GM21737 (cell line): ENCODE data around the gene CFAP65.
A peak's percentile ranks its signal among the peaks of the same experiment; 100 is the strongest.

Experiments used
- ATAC-seq: cut with Tn5 transposase; IDR thresholded peaks from one replicate; pipeline ENCODE4 v1.9.1; 2021; ENCODE audit warnings: mild to moderate bottlenecking, moderate library complexity; ENCODE audit not compliant: unreplicated experiment

The CFAP65 gene

DNA sequence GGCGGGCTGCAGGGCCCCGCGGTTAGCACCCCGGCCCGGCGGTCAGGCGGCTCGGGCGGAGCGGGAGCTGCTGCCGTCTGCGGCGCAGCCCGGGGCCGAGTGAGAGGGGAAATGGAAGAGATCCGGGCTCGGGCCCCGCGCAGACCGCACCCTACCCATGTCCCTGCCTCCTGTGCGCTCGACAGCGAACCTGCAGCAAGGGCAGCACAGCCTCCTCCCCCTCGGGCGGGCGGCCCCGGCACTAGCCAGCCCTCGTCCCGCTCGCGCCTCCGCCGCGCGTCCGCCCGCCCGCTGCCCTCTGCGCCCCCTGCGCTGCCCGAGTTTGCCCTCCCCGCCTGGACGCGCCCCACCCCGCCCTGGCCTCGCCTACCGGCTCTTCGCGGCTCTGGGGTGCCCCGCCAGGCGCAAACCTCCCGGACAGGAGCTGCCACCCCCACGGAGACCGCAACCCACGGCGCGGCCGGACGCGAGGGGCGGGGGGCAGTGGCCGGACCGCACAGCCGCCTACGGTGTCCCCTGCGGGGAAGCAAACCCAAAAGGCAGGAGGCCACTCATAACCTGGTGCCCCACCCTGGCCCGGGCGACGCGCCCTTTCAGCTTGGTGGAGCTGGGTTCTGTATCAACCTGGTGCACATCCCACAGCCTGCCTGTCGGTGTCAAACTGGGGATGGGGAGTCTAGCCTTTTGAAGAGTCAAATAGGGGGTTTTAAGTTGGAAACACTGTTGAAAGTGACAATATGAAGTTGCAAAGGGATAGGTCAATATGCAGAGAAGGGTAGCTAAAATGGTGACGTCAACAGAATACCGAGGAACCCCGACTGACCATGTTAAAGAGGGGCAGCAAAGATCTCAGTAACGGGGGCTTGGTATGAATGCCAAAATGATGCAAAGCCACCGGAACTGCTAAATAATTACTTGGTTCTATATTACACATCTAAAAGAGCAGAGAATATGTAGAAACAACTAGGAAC, 19.8 kb upstream of the CFAP65 start, which contains the start of gene IHH:
IHH (minus strand) TSS at position 101 of the 971 bp plus-strand sequence. CDS start 454 bp downstream, outside the sequence.
- no peak for ATAC-seq

GRCh38 chr2:219059725-219060682, 18.7 kb upstream of the CFAP65 start:
- ATAC-seq, result no peak

GRCh38 chr2:219059375-219059724, 18.0 kb upstream of the CFAP65 start:
- ATAC-seq, result no peak

DNA sequence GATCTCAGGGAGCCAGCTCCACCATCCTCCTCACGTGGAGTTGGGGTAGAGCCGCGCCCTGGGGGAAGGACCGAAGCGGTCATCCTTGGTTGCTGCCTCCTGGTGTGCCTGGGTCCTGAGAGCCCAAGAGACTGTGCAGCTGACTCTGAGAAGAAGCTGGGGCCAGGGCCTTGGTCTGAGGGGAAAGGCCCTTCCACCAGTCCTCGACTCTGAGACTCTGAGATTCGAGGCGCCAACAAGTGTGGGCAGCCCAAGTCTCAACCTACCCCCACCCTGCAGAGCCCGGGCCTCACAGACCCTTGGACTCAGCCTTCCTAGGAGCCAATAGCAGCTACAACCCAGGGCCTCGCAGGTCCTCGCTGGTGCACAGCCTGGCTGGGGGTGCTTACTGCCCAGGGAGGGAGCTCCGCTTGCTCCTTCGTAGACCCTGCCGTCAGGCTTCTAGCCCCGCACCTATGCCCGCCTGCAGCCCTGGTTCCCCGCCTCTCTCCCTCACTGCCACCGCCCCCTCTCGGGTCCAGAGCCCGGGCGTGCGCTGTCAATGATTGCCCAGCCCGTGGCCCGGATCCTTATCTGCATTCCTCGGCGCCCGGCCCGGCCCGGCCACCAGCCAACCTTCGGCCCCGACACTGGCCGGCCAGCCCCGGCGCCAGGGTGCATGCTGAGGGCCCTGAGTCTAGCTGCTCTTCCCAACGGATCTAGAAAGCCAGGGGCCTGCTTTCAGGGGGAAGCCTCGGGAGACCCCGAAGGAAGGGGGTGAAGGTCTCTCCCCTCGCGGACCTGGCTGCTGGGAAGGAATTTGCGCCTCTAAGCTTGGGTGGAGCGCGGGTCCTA, 17.4 kb upstream of the CFAP65 start:
- no peak for ATAC-seq

GRCh38 chr2:219057709-219058540, 16.6 kb upstream of the CFAP65 start:
- peak; percentile 91 for ATAC-seq

DNA sequence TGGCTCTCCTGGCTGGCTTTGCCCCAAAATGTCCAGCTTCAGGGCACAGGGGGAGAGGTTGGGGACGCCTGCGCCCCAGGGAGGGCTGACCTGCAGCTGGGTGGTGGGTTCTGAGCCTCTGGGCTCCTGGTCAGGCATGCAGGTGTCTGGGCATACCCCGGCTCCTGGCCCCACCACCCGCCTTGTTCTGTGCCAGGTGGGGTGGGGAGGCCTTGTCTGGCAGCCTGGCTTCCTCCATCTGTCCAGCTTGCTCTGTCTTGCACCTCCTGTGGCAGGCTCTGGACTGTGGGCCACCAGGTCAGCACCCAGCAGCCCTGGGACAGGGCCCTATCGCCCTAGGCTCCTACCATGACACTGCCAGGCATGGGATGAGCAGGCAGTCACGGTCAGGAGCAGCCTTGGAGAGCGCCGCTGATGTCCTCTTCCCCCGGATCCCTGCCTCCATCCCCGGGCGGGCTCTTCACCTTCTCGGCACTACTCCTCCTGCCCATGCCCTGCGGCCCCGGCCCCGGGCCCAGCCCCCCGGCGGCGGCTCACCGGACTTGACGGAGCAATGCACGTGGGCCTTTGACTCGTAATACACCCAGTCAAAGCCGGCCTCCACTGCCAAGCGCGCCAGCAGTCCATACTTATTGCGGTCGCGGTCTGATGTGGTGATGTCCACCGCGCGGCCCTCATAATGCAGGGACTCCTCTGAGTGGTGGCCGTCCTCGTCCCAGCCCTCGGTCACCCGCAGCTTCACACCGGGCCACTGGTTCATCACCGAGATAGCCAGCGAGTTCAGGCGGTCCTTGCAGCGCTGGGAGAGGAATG, 15.8 kb upstream of the CFAP65 start:
- no peak for ATAC-seq

DNA sequence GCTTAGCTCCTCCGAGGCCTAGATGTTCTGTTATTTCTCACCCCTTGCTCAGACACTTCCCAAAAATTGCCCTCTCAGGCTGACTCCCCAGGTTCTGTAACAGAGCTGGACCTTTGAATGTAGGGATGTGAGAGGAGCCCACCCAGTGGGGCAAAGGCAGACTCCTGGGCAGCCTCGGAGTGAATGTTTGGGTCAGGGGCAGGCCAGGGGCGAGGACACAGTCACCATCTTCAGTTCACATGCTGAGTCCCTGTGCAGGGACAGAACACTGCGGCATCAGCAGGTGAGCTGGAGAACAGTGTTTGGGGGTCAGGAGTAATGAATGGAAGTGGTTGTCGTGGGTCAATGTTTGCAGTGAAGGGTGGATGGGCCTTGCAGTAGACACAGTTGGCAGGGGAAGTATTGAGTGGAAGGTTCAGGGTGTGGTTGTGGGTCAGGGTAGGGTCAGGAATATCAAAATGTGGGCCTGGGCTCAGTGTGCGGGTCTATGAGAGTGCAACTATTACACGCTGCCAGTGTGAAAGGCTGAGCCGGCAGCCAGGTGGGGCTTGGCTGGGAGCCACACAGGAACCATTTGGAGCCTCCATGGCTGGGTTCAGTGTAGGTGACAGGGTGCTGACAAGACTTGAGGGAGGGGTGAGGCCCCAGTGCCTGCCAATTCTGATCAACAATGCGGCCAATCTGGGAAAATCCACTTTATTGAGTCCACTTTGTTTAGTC, 15.0 kb upstream of the CFAP65 start:
- no peak for ATAC-seq

GRCh38 chr2:219054956-219055903, 13.9 kb upstream of the CFAP65 start:
- ATAC-seq, result no peak

DNA sequence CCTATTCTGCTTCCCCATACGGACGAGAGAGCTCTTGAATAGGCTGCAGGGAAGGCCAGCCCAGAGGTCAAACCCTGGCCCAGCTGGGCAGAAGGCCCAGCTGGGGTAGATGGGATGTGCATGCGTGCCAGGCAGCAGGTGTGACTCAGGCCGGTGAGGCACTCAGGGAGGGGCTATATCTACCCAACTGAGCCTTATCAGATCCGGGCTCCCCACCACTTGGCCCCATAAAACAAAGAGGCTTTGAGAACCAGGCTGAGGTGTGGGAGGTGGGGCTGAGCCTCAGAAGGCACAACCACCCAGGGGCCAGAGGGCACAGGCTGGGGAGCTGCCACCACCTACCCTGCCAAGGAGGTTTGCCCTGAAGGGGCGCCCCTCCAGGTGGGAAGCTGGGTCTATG, 8.0 kb upstream of the CFAP65 start:
- ATAC-seq, result no peak

GRCh38 chr2:219045937-219046550, 4.7 kb upstream of the CFAP65 start:
- no peak for ATAC-seq

DNA sequence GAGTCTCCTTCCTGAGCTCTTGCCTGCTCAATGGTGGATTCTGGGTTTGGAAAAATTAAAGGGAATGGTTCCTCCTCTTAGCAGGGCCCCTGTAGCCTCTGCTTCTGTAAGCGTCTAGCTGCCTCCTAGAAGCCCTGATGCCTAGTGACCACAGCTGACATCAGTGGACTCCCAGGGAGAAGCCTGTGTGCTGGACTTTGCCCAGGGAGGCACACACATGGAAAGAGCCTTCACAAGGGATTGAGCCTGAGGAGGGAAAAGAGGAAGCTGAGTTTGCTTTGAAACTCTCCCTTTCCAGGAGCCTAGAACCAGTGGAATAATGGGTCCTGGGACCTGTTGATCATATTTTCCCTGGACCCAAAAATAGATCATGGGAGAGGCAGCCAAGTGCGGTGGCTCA, 1.4 kb upstream of the CFAP65 start:
- ATAC-seq, result no peak

GRCh38 chr2:219042157-219042556, 841 bp upstream of the CFAP65 start:
- no peak for ATAC-seq

DNA sequence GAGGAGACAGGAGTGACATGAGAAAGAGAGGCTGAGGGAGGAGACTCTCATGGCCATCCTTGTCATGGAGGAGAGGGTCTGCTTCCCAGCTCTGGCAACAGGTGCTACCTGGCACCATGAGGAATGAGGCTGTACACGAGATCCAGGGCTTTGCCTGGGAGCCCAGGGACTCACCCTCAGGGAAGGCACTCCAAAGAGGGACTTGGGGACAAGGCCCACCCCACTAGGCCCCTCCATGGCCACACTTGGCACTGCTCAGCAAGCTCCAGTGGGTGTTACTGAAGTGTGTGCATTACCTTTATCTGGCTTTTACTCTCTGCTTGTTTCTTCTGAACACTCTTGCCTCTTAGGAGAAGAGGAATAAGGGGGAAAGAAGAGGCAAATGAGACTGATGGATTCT, 2.7 kb downstream of the CFAP65 start:
- ATAC-seq, result no peak

DNA sequence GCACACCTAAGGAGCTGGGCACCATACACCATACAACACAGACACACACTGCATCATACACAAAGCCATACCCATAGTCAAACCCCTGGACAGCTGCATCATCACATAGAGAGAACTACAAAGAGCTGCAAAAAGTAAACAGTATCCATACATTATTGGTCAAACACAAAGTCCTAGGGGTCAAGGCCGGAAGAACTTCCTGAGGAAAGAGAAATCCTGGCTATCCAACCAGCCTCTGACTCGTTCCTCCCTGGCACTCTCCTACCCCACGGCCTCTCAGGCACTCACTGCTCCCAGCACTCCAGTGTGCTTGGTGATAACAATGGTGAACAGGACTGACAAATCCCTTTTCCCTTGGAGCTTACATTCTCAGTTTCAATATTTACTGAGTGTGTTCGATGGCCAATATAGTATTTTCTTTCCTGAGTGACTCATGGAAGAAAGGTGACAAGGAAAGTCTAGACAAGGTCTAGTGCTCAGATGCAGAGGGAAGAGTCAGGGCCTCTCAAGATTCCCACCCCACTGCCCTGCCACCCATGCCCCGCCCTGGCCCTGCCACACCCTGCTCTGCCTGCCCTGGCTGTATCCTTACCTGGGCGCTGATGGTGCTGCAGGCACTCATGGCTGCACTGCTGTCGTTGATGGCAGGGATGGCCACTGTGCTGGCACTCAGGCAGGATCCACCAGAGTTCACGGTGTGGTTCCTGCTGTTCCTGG, 3.4 kb downstream of the CFAP65 start:
- no peak for ATAC-seq

- ATAC-seq, result no peak
Measured at GRCh38 chr2:219035942-219036341, 5.4 kb downstream of the CFAP65 start.

GRCh38 chr2:219034823-219035222, 6.5 kb downstream of the CFAP65 start:
- ATAC-seq, result no peak
